Measurements from ENCODE around the gene OR56B1.

The OR56B1 gene

GRCh38 chr11:5726351-5726750, 9.9 kb upstream of the OR56B1 start:
- TF ChIP-seq CTCF (IDR thresholded peaks at IDR 0.05; ENCODE audit: control insufficient read depth, insufficient read depth, low read depth, low read length, missing control alignments): no peak

GRCh38 chr11:5727691-5728090, 8.6 kb upstream of the OR56B1 start:
- DNase-seq (ENCODE audit: low read depth): no peak
- H3K4me3 ChIP-seq (ENCODE audit: control insufficient read depth, low read depth, low read length): no peak overlapping the region
- no peak for TF ChIP-seq CTCF (IDR thresholded peaks at IDR 0.05; ENCODE audit: control insufficient read depth, insufficient read depth, low read depth, low read length, missing control alignments)

More at GRCh38 chr11:5726351-5726750, 9.9 kb upstream of the OR56B1 start:
- no peak for DNase-seq (ENCODE audit: low read depth)
- no peak overlapping the region for H3K4me3 ChIP-seq (ENCODE audit: control insufficient read depth, low read depth, low read length)

GRCh38 chr11:5737091-5737490, 843 bp downstream of the OR56B1 start:
- DNase-seq (ENCODE audit: low read depth): peak; percentile 3
- TF ChIP-seq CTCF (IDR thresholded peaks at IDR 0.05; ENCODE audit: control insufficient read depth, insufficient read depth, low read depth, low read length, missing control alignments): no peak
- H3K4me3 ChIP-seq (ENCODE audit: control insufficient read depth, low read depth, low read length): no peak overlapping the region

GRCh38 chr11:5737670-5738392, 1.6 kb downstream of the OR56B1 start:
- TF ChIP-seq CTCF (IDR thresholded peaks at IDR 0.05; ENCODE audit: control insufficient read depth, insufficient read depth, low read depth, low read length, missing control alignments): no peak
- no peak for DNase-seq (ENCODE audit: low read depth)
- no peak overlapping the region for H3K4me3 ChIP-seq (ENCODE audit: control insufficient read depth, low read depth, low read length)

- no peak for TF ChIP-seq CTCF (IDR thresholded peaks at IDR 0.05; ENCODE audit: control insufficient read depth, insufficient read depth, low read depth, low read length, missing control alignments)
- DNase-seq (ENCODE audit: low read depth): no peak
- H3K4me3 ChIP-seq (ENCODE audit: control insufficient read depth, low read depth, low read length): no peak overlapping the region
Observed at GRCh38 chr11:5738431-5738830, 2.2 kb downstream of the OR56B1 start.

GRCh38 chr11:5746614-5747013, 10.4 kb downstream of the OR56B1 start:
- no peak for DNase-seq (ENCODE audit: low read depth)
- H3K4me3 ChIP-seq (ENCODE audit: control insufficient read depth, low read depth, low read length): no peak overlapping the region
- TF ChIP-seq CTCF (IDR thresholded peaks at IDR 0.05; ENCODE audit: control insufficient read depth, insufficient read depth, low read depth, low read length, missing control alignments): no peak

All from AG09309 (cell line).